ENCODE data around the gene CFDP1.
"Not testable (repeated sequence)": the region's sequence is repeated elsewhere in the genome, so short reads cannot be mapped to it uniquely, and the experiment has no call there.

CFDP1 gene

DNA sequence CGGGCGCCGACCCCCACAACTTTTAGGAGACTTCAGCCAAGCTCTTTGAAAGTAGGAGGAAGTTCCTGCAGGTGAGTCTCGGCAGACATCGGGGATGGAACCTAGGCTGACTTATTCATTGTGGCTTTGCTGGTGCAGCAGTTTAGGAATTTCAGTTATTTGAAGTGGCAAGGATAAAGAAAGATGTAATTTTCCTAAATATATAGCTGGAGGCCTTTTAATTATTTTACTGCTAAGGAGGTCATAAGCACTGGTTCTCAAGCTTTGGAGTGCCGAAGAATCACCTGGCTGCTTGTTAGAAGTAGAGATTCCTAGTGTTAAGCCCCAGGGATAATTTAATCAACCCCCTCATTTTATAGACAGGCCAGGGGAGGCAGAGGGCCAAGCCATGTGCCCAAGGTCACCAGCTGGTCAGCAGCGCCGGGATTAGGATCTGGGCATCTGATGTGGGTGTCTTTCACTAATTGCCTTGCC is 152.9 kb downstream of the CFDP1 start:
- no peak overlapping the region for H3K4me3 ChIP-seq (replicated peaks; ENCODE audit: low read depth, low read length)
- TF ChIP-seq, protein P1, sequence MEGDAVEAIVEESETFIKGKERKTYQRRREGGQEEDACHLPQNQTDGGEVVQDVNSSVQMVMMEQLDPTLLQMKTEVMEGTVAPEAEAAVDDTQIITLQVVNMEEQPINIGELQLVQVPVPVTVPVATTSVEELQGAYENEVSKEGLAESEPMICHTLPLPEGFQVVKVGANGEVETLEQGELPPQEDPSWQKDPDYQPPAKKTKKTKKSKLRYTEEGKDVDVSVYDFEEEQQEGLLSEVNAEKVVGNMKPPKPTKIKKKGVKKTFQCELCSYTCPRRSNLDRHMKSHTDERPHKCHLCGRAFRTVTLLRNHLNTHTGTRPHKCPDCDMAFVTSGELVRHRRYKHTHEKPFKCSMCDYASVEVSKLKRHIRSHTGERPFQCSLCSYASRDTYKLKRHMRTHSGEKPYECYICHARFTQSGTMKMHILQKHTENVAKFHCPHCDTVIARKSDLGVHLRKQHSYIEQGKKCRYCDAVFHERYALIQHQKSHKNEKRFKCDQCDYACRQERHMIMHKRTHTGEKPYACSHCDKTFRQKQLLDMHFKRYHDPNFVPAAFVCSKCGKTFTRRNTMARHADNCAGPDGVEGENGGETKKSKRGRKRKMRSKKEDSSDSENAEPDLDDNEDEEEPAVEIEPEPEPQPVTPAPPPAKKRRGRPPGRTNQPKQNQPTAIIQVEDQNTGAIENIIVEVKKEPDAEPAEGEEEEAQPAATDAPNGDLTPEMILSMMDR (IDR thresholded peaks at IDR 0.05; ENCODE audit: low read length, missing control alignments), result no peak
- DNase-seq (ENCODE audit: low read depth), result no peak

DNA sequence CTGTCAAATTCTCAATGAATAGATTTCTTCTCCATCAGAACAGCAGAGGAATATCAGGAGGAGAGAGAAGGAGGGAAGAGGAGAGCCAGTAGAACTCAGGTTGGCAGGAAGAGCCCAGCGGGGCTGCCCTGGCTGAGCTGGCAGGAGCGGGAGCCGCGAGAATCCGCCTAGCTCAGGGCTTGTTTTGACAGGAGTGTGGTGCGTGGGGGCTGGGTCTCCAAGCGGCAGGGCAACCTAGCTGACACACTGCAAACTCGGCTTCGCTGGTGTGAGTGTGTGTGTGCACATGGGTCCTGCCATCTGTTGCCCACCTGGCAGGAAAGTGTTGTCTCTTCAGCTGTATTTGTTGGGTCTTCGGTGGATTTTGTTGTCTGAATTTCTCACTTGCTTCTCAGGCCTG is 154.0 kb downstream of the CFDP1 start:
- no peak for DNase-seq (ENCODE audit: low read depth)
- TF ChIP-seq, protein P1 (IDR thresholded peaks at IDR 0.05; ENCODE audit: low read length, missing control alignments), result no peak
- H3K4me3 ChIP-seq (replicated peaks; ENCODE audit: low read depth, low read length), result no peak overlapping the region

DNA sequence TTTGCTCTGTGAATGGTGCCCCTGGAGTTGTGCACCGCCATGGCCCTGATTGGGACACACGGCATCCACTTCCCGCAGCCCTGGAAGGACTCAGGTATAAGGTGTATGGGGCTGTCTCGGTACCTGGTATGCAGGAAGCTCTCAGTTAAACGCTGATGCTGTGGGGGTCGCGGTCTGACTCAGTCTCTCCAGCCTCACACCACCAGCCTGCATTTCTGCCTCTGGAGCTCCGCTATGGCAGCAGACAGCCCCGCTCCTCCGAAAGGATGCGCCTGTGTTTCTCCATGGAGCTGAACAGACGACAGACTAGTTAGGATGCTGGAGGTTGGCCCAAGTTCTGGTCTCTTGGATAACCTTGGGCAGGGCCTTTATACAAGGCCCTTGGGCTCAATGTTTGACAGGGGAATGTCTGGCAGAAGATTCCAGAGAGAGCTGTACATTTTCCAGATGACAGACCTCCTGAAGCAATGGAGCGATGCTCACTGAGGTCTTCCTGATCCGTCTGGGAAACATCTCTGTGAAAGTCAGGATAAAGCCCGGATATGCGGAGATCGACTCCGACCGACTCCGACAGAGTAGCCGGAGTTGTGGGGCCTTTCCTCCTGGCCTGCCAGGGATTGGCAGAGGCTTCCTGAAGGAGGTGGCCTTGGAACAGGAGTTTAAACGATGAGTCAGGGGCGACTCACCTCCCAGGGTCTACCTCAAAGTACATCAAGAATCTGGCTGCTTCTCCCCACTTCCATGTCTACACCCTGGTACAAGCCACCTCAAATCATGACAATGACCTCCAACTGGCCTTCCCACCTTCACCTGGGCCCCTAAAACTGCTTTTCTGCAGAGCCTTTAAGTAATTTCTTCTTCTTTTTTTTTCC is 160.0 kb downstream of the CFDP1 start:
- TF ChIP-seq, protein P1 (IDR thresholded peaks at IDR 0.05; ENCODE audit: low read length, missing control alignments), result no peak
- H3K4me3 ChIP-seq (replicated peaks; ENCODE audit: low read depth, low read length), result no peak overlapping the region
- DNase-seq (ENCODE audit: low read depth), result no peak

- DNase-seq (ENCODE audit: low read depth); H3K4me3 ChIP-seq (replicated peaks; ENCODE audit: low read depth, low read length): not testable (repeated sequence)
Measured at GRCh38 chr16:75272629-75273028, 160.7 kb downstream of the CFDP1 start.

DNA sequence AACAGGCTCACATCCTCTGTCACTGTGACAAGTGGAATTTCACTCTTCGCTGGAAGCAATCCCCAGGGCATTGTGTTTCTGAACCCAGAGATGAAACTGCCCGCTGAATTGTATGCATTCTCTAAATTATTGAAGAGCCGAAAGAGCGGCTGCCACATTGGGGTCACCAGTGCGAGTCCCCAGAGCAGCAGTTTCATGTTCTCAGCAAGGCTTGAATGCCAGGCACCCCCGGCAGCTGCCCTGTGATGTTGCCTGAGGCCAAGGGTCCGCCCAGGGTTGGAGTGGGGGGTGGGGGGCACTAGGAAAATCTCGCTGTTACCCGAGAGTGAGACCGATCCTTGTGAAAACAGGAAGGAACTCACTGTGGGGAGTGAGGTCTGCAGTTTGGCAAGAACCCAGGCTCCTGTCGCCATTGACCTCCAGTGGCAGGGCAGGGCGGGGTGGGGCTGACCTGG is 161.2 kb downstream of the CFDP1 start:
- no peak for DNase-seq (ENCODE audit: low read depth)
- H3K4me3 ChIP-seq (replicated peaks; ENCODE audit: low read depth, low read length), result no peak overlapping the region
- TF ChIP-seq, protein P1 (IDR thresholded peaks at IDR 0.05; ENCODE audit: low read length, missing control alignments), result no peak

- TF ChIP-seq, protein P1 (IDR thresholded peaks at IDR 0.05; ENCODE audit: low read length, missing control alignments), result no peak
- no peak for DNase-seq (ENCODE audit: low read depth)
- H3K4me3 ChIP-seq (replicated peaks; ENCODE audit: low read depth, low read length), result no peak overlapping the region
Measured at GRCh38 chr16:75271441-75272096, 161.7 kb downstream of the CFDP1 start.

DNA sequence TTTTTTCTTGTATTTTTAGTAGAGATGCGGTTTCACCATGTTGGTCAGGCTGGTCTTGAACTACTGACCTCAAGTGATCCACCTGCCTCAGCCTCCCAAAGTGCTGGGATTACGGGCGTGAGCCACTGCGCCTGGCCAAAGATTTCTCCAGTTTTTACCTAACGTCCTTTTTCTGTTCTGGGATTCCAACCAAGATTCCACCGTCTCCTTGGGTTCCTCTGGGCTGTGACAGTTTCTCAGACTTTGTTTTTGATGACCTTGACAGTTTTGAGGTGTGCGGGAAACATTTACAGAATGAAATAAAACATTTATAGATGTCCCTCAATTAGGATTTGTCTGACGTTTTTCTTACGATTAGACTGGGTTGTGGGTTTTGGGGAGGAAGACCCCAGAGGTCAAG is 163.9 kb downstream of the CFDP1 start:
- H3K4me3 ChIP-seq (replicated peaks; ENCODE audit: low read depth, low read length); DNase-seq (ENCODE audit: low read depth): not testable (repeated sequence)
